ENCODE measurements around the gene CPLX4. TPM values are rescaled to one million over a fixed set of nuclear protein-coding genes. Genes with fewer than 3 reads are reported as not detected.

CPLX4 gene
- total and polyA plus RNA-seq, 2 of the 8 experiments (the other 6 are each of a cell fraction or from before 2014, with no cell fraction given), result not detected

- Histone ChIP-seq H3K14ac (ENCODE audit: insufficient read length) (no peak overlapping the region), H3K36me3 (ENCODE audit: control insufficient read depth in 2 of 4, insufficient read depth in 4 of 4, low read length in 3 of 4) (no peaks in the 10 kb centered on the region; a peak in 1 of 8 replicates), H3K27me3 (replicated peaks in 1 of 4; ENCODE audit: control insufficient read depth in 3 of 4, extremely low read depth in 1 of 4, insufficient read depth in 3 of 4, low read length in 3 of 4) (peaks cover 3 to 17% (median 7%) of the 10 kb centered on the region in 4 experiments; a peak in 6 of 7 replicates), H3K4me1 (replicated peaks in 1 of 4; ENCODE audit: control insufficient read depth in 3 of 4, insufficient read depth in 4 of 4, low read length in 3 of 4) (no peaks in the 10 kb centered on the region), H4K8ac (ENCODE audit: extremely low read depth, insufficient read depth, low read length) (no peak overlapping the region), H2AK5ac (ENCODE audit: low read depth, low read length) (no peak overlapping the region), H2BK15ac (ENCODE audit: low read length) (no peak overlapping the region), H2BK120ac (replicated peaks; ENCODE audit: low read depth, low read length) (no peak overlapping the region), H3K23ac (ENCODE audit: insufficient read length) (no peak overlapping the region), H3K56ac (replicated peaks; ENCODE audit: insufficient read length, low read depth, low read length) (no peak overlapping the region), H4K5ac (ENCODE audit: insufficient read length, low read depth, low read length) (no peak overlapping the region), H3K79me1 (ENCODE audit: low read depth, low read length) (no peaks in the 10 kb centered on the region), H4K20me1 (replicated peaks in 1 of 2; ENCODE audit: control insufficient read depth in 1 of 2, insufficient read depth in 2 of 2, low read length in 2 of 2) (no peaks in the 10 kb centered on the region), H3K4me3 (ENCODE audit: extremely low read depth in 1 of 4, insufficient read depth in 2 of 4, low read depth in 3 of 4, low read length in 4 of 4) (no peak overlapping the region), H3K4me2 (ENCODE audit: insufficient read depth in 1 of 2, low read depth in 2 of 2, low read length in 2 of 2) (no peak overlapping the region), H3K79me2 (ENCODE audit: control insufficient read depth in 1 of 2, insufficient read depth in 2 of 2, low read length in 2 of 2) (no peaks in the 10 kb centered on the region), H3K9me3 (ENCODE audit: insufficient read depth in 2 of 2, low read depth in 1 of 2, low read length in 1 of 2) (no peaks in the 10 kb centered on the region), H3K4ac (replicated peaks; ENCODE audit: insufficient read length, low read depth, low read length) (no peak overlapping the region), H4K91ac (replicated peaks; ENCODE audit: insufficient read length, low read length) (no peak overlapping the region), H2BK20ac (ENCODE audit: low read length) (no peak overlapping the region), H3K18ac (ENCODE audit: extremely low read depth, low read length) (no peak overlapping the region), H3K23me2 (ENCODE audit: low read depth, low read length) (no peaks in the 10 kb centered on the region), H2BK5ac (ENCODE audit: low read depth, low read length) (no peak overlapping the region), H3K9ac (replicated peaks in 1 of 4; ENCODE audit: extremely low read depth in 1 of 4, low read depth in 3 of 4, low read length in 3 of 4) (no peak overlapping the region), H3K27ac (ENCODE audit: low read depth, low read length) (no peak overlapping the region), H2AFZ (ENCODE audit: low read length) (no peak overlapping the region), H2BK12ac (ENCODE audit: low read depth, low read length) (no peak overlapping the region)
- TF ChIP-seq CBX5 (IDR thresholded peaks at IDR 0.05; ENCODE audit: low read depth, low read length) (no peak), HDAC6 (IDR thresholded peaks at IDR 0.05; ENCODE audit: low read depth, low read length) (no peak), TCF12 (IDR thresholded peaks at IDR 0.05; ENCODE audit: low read depth, low read length) (no peak), ATF2 (IDR thresholded peaks at IDR 0.05; ENCODE audit: low read length) (no peak), SP4 (IDR thresholded peaks at IDR 0.05; ENCODE audit: low read length) (no peak), NANOG (IDR thresholded peaks at IDR 0.05; ENCODE audit: insufficient read depth, low read depth, low read length, poor library complexity, severe bottlenecking) (no peak), BACH1 (IDR thresholded peaks at IDR 0.05; ENCODE audit: low read length) (no peak), CHD2 (IDR thresholded peaks at IDR 0.05; ENCODE audit: low read length) (no peak), RXRA (IDR thresholded peaks at IDR 0.05; ENCODE audit: insufficient read depth, low read depth, low read length) (no peak), USF2 (IDR thresholded peaks at IDR 0.05; ENCODE audit: low read length) (no peak), CTBP2 (IDR thresholded peaks at IDR 0.05; ENCODE audit: borderline replicate concordance, insufficient read depth, insufficient read length, low read length) (no peak), SRF (IDR thresholded peaks at IDR 0.05; ENCODE audit: low read depth, low read length) (no peak)
- DNase-seq (ENCODE audit: low read depth in 1 of 2, low spot score in 2 of 2) (no peak), FAIRE-seq (no peak)
- 89% methylated on average over 11 of the region's 11 CpGs; no CpG with 5 or more reads in 1 of the 2 experiments for WGBS, 2 experiments (ENCODE audit: extremely low coverage in 1 of 2, insufficient coverage in 1 of 2, insufficient read length in 1 of 2, insufficient replicate concordance in 2 of 2, low coverage in 1 of 2, low lambda C conversion rate in 2 of 2, missing lambda C conversion rate in 1 of 2)
- ChIA-PET POLR2A (ENCODE audit: partially characterized antibody) (interaction anchor here (1.4 kb wide), 1 partner anchor 79 kb away, joined by 3 read pairs; no protein-coding TSS in a partner anchor), CTCF (ENCODE audit: partially characterized antibody) (interaction anchor here (1.1 to 1.3 kb wide), 2 partner anchors 13 to 21 kb away, joined by 4 to 6 read pairs; no protein-coding TSS in a partner anchor)
Measured at GRCh38 chr18:59282341-59282740, 36.1 kb downstream of the CPLX4 start.

All from H1 (cell line).